Astrocyte (in vitro differentiated cells and primary cell): Measurements from ENCODE around the gene MT1M. TPM values are rescaled to one million over a fixed set of nuclear protein-coding genes. Genes with fewer than 3 reads are reported as not detected.
"Not testable (repeated sequence)": the region's sequence is repeated elsewhere in the genome, so short reads cannot be mapped to it uniquely, and the experiment has no call there.

Experiments
- DNase-seq: peaks from one replicate; pipeline ENCODE4 v3.0.0-alpha.2; 2010; ENCODE audit warnings: low read depth
- FAIRE-seq: peaks from 2 replicates; lab custom pipeline; 2011; peaks lifted over from hg19 to GRCh38; lab: Jason Lieb, UNC
- H2AFZ ChIP-seq: 2 replicates; pipeline ENCODE4 v1.6.0; 2012; ENCODE audit warnings: low read depth, low read length, inconsistent platforms
- H3K27ac ChIP-seq: 2 replicates; pipeline ENCODE4 v1.5.1; 2011; ENCODE audit warnings: low read depth, low read length, inconsistent platforms
- H3K27me3 ChIP-seq: 2 replicates; pipeline ENCODE4 v1.6.0; 2011; ENCODE audit warnings: low read length, inconsistent platforms; ENCODE audit not compliant: insufficient read depth
- H3K36me3 ChIP-seq: 2 replicates; pipeline ENCODE4 v1.5.1; 2011; ENCODE audit warnings: low read length, inconsistent platforms; ENCODE audit not compliant: insufficient read depth
- H3K4me1 ChIP-seq: 2 replicates; pipeline ENCODE4 v1.5.1; 2011; ENCODE audit warnings: low read length, inconsistent platforms; ENCODE audit not compliant: insufficient read depth
- H3K4me2 ChIP-seq: 2 replicates; pipeline ENCODE4 v1.6.0; 2012; ENCODE audit warnings: low read length, inconsistent platforms
- H3K4me3 ChIP-seq: 2 replicates; pipeline ENCODE4 v1.5.1; 2011; ENCODE audit warnings: low read depth, mild to moderate bottlenecking, low read length, inconsistent platforms; ENCODE audit not compliant: insufficient read depth
- H3K79me2 ChIP-seq: 2 replicates; pipeline ENCODE4 v1.6.0; 2012; ENCODE audit warnings: mild to moderate bottlenecking, low read length, inconsistent platforms; ENCODE audit not compliant: insufficient read depth
- H3K9ac ChIP-seq: 2 replicates; pipeline ENCODE4 v1.6.0; 2012; ENCODE audit warnings: mild to moderate bottlenecking, low read length, inconsistent platforms
- H3K9me3 ChIP-seq: 2 replicates; pipeline ENCODE4 v1.5.1; 2012; ENCODE audit warnings: low read depth, mild to moderate bottlenecking, low read length, inconsistent platforms; ENCODE audit not compliant: insufficient read depth
- H4K20me1 ChIP-seq: 2 replicates; pipeline ENCODE4 v1.6.0; 2012; ENCODE audit warnings: low read length, inconsistent platforms; ENCODE audit not compliant: insufficient read depth
- H3K27ac Mint-ChIP-seq: one replicate; pipeline ENCODE4 v1.8.0; 2021; ENCODE audit warnings: mild to moderate bottlenecking, mixed read lengths; ENCODE audit not compliant: unreplicated experiment
- H3K27me3 Mint-ChIP-seq: one replicate; pipeline ENCODE4 v1.8.0; 2021; ENCODE audit warnings: low read depth, mixed read lengths; ENCODE audit not compliant: unreplicated experiment
- H3K36me3 Mint-ChIP-seq: one replicate; pipeline ENCODE4 v1.8.0; 2021; ENCODE audit warnings: low read depth, mixed read lengths; ENCODE audit not compliant: unreplicated experiment
- H3K4me1 Mint-ChIP-seq: one replicate; pipeline ENCODE4 v1.8.0; 2021; ENCODE audit warnings: low read depth, mixed read lengths; ENCODE audit not compliant: unreplicated experiment
- H3K4me3 Mint-ChIP-seq: one replicate; pipeline ENCODE4 v1.8.0; 2021; ENCODE audit warnings: mild to moderate bottlenecking, moderate library complexity, mixed read lengths; ENCODE audit not compliant: unreplicated experiment
- H3K9me3 Mint-ChIP-seq: one replicate; pipeline ENCODE4 v1.8.0; 2021; ENCODE audit warnings: mild to moderate bottlenecking, mixed read lengths; ENCODE audit not compliant: unreplicated experiment
- EZH2 ChIP-seq: IDR thresholded peaks from 2 replicates; pipeline ENCODE4 v1.6.1; 2012; ENCODE audit warnings: mild to moderate bottlenecking, low read length, inconsistent platforms; ENCODE audit not compliant: insufficient read depth
- total RNA-seq: library from RNA; stranded (reverse); gene quantifications from 2 replicates; pipeline ENCODE4 v1.2.1, GENCODE V29; 2021
- TF ChIP-seq, protein P1 (sequence below): IDR thresholded peaks from 2 replicates; pipeline ENCODE4 v1.5.1; 2011; ENCODE audit warnings: low read depth, mild to moderate bottlenecking, inconsistent platforms, low read length, moderate library complexity; ENCODE audit not compliant: insufficient read depth

Gene MT1M
- total RNA-seq, 1 donor from 2014 or later: not detected

DNA sequence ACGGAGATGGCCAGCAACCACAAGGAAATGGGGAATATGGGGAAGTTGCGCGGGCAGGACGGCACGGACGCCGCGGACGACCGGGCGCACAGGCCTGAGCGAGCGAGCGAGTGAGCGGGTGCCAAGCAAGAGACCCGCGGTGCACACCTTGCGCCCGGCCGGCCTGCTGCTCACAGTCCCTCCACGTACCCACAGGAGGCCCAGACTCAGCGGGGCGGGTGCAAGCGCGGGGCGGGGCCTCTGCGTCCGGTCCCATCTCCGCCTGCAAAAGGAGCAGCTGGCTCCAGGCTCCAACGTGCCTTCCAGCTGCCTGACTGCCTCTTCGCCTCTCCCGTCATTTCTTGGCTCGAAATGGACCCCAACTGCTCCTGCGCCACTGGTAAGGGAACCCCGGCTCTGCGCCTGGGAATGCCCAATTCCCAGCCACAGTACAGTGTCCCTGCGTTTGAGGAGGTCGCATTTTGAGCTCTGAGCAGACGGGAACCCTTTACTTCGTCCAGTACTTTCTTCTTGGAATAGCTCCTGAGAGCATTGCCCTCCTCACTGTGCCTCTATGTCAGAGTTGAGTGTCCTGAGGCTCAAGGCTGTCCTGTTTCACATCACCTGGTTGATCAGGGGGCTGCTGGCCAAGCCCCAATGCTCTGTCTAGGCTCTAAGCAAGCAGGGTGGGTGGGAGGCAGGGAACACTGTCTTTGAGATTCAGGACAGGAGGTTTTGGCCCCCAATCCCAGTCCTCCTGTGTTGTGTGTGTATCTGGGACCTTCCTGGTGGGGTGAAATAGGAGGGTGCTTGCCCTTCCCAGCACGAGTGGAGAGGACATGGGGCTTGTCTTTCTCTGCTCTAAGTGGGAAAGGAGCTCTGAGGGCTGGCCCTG lies 15.0 kb upstream of the MT1M start:
- Mint-ChIP-seq H3K4me1 (peaks cover 4% of the 10 kb centered on the region), H3K4me3 (peak overlapping the region; percentile 68), H3K27me3 (peaks cover 55% of the 10 kb centered on the region), H3K36me3 (no peaks in the 10 kb centered on the region), H3K27ac (no peak overlapping the region), H3K9me3 (no peaks in the 10 kb centered on the region)
- no peaks in the 10 kb centered on the region for H3K36me3 ChIP-seq
- H2AFZ ChIP-seq: peak overlapping the region; percentile 91
- peak overlapping the region; percentile 66 for H3K4me3 ChIP-seq
- peaks cover 4% of the 10 kb centered on the region for H3K79me2 ChIP-seq
- peak overlapping the region; percentile 53 for H3K9ac ChIP-seq
- FAIRE-seq: no peak
- DNase-seq: peak; percentile 57
- peak overlapping the region; percentile 85 for H3K4me2 ChIP-seq
- no peak for TF ChIP-seq EZH2
- TF ChIP-seq, protein P1, sequence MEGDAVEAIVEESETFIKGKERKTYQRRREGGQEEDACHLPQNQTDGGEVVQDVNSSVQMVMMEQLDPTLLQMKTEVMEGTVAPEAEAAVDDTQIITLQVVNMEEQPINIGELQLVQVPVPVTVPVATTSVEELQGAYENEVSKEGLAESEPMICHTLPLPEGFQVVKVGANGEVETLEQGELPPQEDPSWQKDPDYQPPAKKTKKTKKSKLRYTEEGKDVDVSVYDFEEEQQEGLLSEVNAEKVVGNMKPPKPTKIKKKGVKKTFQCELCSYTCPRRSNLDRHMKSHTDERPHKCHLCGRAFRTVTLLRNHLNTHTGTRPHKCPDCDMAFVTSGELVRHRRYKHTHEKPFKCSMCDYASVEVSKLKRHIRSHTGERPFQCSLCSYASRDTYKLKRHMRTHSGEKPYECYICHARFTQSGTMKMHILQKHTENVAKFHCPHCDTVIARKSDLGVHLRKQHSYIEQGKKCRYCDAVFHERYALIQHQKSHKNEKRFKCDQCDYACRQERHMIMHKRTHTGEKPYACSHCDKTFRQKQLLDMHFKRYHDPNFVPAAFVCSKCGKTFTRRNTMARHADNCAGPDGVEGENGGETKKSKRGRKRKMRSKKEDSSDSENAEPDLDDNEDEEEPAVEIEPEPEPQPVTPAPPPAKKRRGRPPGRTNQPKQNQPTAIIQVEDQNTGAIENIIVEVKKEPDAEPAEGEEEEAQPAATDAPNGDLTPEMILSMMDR: no peak
- no peaks in the 10 kb centered on the region for H3K27me3 ChIP-seq
- H4K20me1 ChIP-seq: no peaks in the 10 kb centered on the region
- peaks cover 43% of the 10 kb centered on the region for H3K4me1 ChIP-seq
- H3K9me3 ChIP-seq: no peaks in the 10 kb centered on the region
- H3K27ac ChIP-seq: no peak overlapping the region

DNA sequence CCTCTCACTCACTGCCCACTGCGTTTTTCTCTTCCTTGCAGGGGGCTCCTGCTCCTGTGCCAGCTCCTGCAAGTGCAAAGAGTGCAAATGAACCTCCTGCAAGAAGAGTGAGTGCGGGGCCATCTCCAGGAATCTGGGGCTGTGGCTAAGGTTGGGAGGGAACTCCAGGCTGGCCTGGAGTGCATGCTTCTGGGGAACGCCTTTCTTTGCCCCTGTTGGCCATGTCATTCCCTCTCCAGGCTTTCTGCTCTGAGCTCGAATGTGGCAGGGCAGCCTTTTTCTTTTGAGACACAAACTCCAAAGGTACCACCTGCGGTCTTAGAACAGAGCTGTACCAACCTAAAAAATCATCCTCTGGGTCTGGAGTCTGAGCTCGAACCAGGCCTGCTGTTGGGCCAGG lies 14.3 kb upstream of the MT1M start:
- Histone ChIP-seq H3K9ac (no peak overlapping the region), H3K4me3 (no peak overlapping the region), H2AFZ (no peak overlapping the region), H3K79me2 (peaks cover 2% of the 10 kb centered on the region), H3K27me3 (no peaks in the 10 kb centered on the region), H3K9me3 (no peaks in the 10 kb centered on the region), H3K4me2 (peak overlapping the region; percentile 85), H3K27ac (no peak overlapping the region), H3K4me1 (peaks cover 37% of the 10 kb centered on the region), H3K36me3 (no peaks in the 10 kb centered on the region), H4K20me1 (no peaks in the 10 kb centered on the region)
- peaks cover 3% of the 10 kb centered on the region for H3K36me3 Mint-ChIP-seq
- H3K27me3 Mint-ChIP-seq: peaks cover 61% of the 10 kb centered on the region
- no peaks in the 10 kb centered on the region for H3K9me3 Mint-ChIP-seq
- FAIRE-seq (no peak), DNase-seq (no peak)
- H3K4me1 Mint-ChIP-seq: peaks cover 4% of the 10 kb centered on the region
- no peak overlapping the region for H3K4me3 Mint-ChIP-seq
- no peak overlapping the region for H3K27ac Mint-ChIP-seq
- TF ChIP-seq, protein P1: no peak
- no peak for TF ChIP-seq EZH2

DNA sequence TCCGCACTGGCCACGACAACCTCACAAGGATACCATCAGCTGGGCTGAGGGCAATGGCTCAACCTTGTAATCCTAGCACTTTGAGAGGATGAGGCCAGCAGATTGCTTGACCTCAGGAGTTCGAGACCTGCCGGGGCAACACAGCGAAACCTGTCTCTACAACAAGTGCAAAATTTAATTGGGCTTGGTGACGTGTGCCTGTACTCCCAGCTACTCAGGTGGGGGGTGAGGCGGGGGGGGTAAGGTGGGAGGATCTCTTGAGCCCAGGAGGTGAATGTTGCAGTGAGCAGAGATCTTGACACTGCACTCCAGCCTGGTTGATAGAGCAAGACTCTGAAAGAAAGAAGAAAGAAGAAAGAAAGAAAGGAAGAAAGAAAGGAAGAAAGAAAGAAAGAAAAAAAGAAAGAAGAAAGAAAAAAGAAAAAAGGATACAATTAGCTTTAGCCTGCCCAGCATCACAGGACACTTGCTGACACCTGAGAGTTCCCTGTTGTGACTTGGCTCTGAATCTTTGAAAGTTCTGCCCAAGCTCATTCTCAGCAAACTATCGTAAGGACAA lies 12.0 kb upstream of the MT1M start:
- Mint-ChIP-seq H3K9me3 (no peaks in the 10 kb centered on the region), H3K36me3 (peaks cover 6% of the 10 kb centered on the region), H3K27ac (no peak overlapping the region), H3K4me1 (no peaks in the 10 kb centered on the region), H3K27me3 (peaks cover 75% of the 10 kb centered on the region), H3K4me3 (no peak overlapping the region)
- H4K20me1 ChIP-seq: no peaks in the 10 kb centered on the region
- no peaks in the 10 kb centered on the region for H3K36me3 ChIP-seq
- H3K4me2 ChIP-seq: no peak overlapping the region
- peaks cover 22% of the 10 kb centered on the region for H3K4me1 ChIP-seq
- FAIRE-seq (no peak), DNase-seq (no peak)
- no peak overlapping the region for H3K4me3 ChIP-seq
- H3K9ac ChIP-seq: no peak overlapping the region
- peaks cover 6% of the 10 kb centered on the region for H3K79me2 ChIP-seq
- H2AFZ ChIP-seq: no peak overlapping the region
- no peak overlapping the region for H3K27ac ChIP-seq
- TF ChIP-seq EZH2: no peak
- TF ChIP-seq, protein P1: no peak
- H3K9me3 ChIP-seq: no peaks in the 10 kb centered on the region
- H3K27me3 ChIP-seq: no peaks in the 10 kb centered on the region

DNA sequence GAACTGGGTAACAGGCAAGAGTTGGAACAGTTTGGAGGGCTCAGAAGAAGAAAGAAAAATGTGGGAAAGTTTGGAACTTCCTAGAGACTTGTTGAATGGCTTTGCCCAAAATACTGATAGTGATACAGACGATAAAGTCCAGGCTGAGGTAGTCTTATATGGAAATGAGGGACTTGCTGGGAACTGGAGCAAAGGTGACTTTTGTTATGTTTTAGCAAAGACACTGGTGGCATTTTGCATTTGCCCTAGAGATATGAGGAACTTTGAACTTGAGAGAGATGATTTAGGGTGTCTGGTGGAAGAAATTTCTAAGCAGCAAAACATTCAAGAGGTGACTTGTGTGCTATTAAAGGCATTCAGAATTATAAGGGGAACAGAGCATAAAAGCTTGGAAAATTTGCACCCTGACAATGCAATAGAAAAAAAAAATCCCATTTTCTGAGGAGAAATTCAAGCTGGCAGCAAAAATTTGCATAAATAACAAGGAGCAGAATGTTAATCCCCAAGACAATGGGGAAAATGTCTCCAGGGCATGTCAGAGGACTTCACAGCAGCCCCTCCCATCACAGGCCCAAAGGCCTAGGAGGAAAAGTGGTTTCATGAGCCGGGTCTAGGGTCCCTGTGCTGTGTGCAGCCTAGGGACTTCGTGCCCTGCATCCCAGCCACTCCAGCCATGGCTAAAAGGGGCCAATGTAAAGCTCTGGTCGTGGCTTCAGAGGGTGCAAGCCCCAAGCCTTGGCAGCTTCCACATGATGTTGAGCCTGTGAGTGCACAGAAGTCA lies 10.6 kb upstream of the MT1M start:
- Histone ChIP-seq H4K20me1 (peaks cover 11% of the 10 kb centered on the region), H3K4me1 (peaks cover 30% of the 10 kb centered on the region), H3K79me2 (peaks cover 20% of the 10 kb centered on the region)
- not testable (repeated sequence) for H3K36me3 Mint-ChIP-seq, H3K27ac Mint-ChIP-seq, H3K4me2 ChIP-seq, H3K4me3 ChIP-seq, H3K4me3 Mint-ChIP-seq, H3K9ac ChIP-seq, DNase-seq, H2AFZ ChIP-seq, H3K27ac ChIP-seq, H3K9me3 ChIP-seq, FAIRE-seq, H3K36me3 ChIP-seq, H3K27me3 ChIP-seq, H3K4me1 Mint-ChIP-seq, H3K9me3 Mint-ChIP-seq
- peaks cover 68% of the 10 kb centered on the region for H3K27me3 Mint-ChIP-seq
